HG03097 (cell line): ENCODE data around the gene MGAT3.

Experiments
- ATAC-seq: cut with Tn5 transposase; IDR thresholded peaks from one replicate; pipeline ENCODE4 v1.9.1; 2021; ENCODE audit not compliant: unreplicated experiment, low FRiP score

The MGAT3 gene

GRCh38 chr22:39526736-39527171 is 69.9 kb downstream of the MGAT3 start:
- no peak for ATAC-seq

DNA sequence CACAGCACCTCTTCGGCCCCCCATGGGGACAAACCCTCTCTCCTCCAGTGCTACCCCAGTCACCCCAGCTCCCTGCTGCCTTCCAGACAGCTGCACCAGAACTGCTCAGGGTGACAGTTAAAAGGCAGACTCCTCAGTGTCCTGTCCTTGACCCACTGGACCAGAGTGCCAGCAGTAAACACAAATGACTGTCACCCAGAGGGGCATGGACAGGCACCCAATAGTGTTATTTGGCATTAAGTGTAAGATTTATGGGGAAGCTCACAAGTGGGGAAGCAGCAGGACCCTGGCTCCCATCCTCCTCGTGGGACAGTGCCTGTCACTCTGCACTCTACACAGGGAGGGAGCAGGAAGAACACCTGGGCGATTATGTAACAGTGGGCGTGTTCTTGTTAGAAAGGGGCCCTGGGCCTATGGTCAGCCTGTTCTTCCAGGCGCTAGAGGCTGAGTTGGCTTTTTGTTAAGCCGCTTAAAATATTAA is 70.7 kb downstream of the MGAT3 start:
- no peak for ATAC-seq

DNA sequence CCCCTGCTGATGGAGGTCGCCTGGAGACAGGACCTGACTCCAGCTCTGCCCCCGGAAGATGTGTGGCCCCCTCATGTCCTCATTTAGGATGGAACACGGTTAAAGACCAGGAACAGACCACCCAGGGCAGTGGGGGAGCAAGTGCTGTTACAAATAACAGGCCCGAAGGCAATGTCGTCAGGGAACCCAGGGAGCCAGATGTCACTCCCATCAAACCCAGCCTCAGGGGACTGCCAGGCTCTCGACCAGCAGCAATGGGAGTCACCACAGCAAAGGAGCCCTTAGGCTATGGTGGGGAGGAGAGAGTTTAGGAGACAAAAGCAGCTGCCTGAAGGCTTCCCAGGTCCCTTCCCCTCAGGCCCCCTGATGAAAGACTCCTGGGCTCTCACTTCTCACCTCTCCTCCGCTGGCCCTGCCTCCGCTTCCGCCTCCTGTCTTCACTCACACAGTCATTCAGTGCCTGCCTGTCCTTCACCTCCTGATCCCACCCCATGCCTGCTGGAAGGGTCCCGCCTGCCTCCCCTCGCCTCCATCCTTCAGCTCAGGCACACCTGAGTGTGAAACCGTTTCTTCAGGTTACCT is 71.4 kb downstream of the MGAT3 start:
- ATAC-seq, result no peak

GRCh38 chr22:39528681-39529486 is 72.1 kb downstream of the MGAT3 start:
- peak; percentile 34 for ATAC-seq

- no peak for ATAC-seq
Observed at GRCh38 chr22:39529487-39529851, 72.7 kb downstream of the MGAT3 start.

GRCh38 chr22:39530116-39530515 is 73.3 kb downstream of the MGAT3 start:
- no peak for ATAC-seq

- no peak for ATAC-seq
Observed at GRCh38 chr22:39530692-39531331, 74.0 kb downstream of the MGAT3 start.

GRCh38 chr22:39532215-39533073 is 75.6 kb downstream of the MGAT3 start, which contains the start of gene RPS19BP1:
TSS of gene RPS19BP1 (minus strand) at chr22:39532748. CDS start at chr22:39532738, 10 bp downstream.
- ATAC-seq, result peak; percentile 71

DNA sequence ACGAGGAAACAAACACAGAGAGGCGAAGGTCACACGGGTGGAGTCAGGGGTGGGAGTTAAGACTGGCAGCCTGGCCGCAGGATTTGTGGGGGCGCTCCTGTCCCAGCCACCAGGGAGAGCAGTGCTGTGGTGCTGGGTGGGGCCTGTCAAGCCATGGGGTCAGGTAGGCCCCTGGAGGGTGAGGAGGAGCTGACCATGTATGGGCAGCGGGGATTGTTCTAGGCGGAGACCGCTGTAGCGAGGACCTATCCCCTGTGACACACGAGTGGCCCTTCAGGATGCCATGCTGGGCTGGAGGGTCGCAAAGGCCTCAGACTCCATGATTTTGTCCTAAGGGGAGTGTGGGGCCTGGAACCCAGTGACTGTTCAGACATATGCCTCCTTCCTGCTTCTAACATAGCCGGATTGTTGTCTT is 77.3 kb downstream of the MGAT3 start:
- no peak for ATAC-seq

DNA sequence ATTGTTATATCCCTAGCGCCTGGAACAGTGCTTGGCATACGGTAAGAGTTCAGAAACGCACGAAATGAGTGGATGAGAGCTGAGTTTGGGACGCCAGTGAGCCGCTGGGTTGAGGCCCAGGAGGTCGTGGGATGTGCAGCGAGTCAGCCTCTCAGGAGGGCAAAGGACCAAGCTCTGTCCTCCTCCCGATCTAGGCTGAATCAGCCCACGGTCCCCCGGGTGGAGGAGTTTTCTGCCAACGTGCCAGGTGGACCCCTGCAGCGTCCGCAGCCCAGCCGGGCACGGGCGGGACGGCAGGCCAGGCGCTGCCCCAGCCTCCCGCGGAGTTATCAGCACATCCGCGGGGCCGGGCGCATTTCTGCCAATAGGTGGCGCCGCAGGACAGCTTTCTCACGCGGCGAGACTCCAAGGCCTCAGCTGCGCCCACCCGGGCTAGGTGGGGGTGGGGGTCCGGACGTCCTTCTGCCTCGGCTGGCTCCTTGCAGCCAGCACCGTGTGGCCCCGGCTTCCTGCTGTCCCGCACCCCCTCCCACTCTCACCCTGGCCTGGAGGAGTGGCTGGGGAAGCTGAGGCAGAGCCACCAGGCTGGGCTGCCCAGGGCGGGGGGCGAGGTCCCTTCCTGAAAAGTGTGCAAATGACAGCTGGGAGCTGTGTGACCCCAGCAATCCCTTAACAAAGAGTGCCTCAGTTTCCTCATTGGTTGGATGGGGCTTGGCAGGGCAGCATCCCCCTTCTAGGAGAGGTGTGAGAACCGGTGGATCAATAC is 78.0 kb downstream of the MGAT3 start:
- ATAC-seq, result no peak

- no peak for ATAC-seq
Observed at GRCh38 chr22:39535357-39535725, 78.5 kb downstream of the MGAT3 start.

GRCh38 chr22:39535831-39536449 is 79.1 kb downstream of the MGAT3 start:
- no peak for ATAC-seq

GRCh38 chr22:39536711-39537110 is 79.9 kb downstream of the MGAT3 start:
- ATAC-seq, result no peak

- no peak for ATAC-seq
Observed at GRCh38 chr22:39537975-39538374, 81.2 kb downstream of the MGAT3 start.
